HepG2 (cell line): ENCODE measurements around the gene DCLK1. TPM values are rescaled to one million over a fixed set of nuclear protein-coding genes. Genes with fewer than 3 reads are reported as not detected.

Experiments used
- ATAC-seq: fragments of 200-7000 bp; cut with Tn5 transposase; 3 replicates; pipeline ENCODE4 v1.9.1; 2020; ENCODE audit warnings: mild to moderate bottlenecking, moderate library complexity
- BruUV-seq: library from RNA; stranded (reverse); fragments of 400-500 nt; replicated peaks from 2 replicates; lab custom pipeline; 2021; lab: Mats Ljungman, UMichigan
- CTCF ChIA-PET: fragments of 300-600 bp; formaldehyde crosslinking; extraction: SDS; loops from one replicate; lab custom pipeline; 2021; ENCODE audit warnings: low total read pairs, inconsistent platforms, low intra/inter-chr PET ratio; lab: Yijun Ruan, JAX
- POLR2A ChIA-PET: fragments of 350-600 bp; sonication (Branson Sonifier 250); formaldehyde crosslinking; loops from one replicate; lab custom pipeline; 2020; ENCODE audit warnings: antibody characterized with exemption, inconsistent platforms; lab: Yijun Ruan, JAX
- DNase-seq: peaks from one replicate; pipeline ENCODE4 v3.0.0-alpha.2; 2015; ENCODE audit warnings: low spot score
- FAIRE-seq: peaks from 3 replicates; lab custom pipeline; 2011; peaks lifted over from hg19 to GRCh38; lab: Jason Lieb, UNC
- H2AFZ ChIP-seq: one replicate; pipeline ENCODE4 v1.6.1; 2011; ENCODE audit warnings: low read length, inconsistent platforms
- H3K27ac ChIP-seq: fragments of 300-600 bp; 3 replicates; pipeline ENCODE4 v1.8.0; 2011; ENCODE audit warnings: mixed run types, mild to moderate bottlenecking, mixed read lengths, low read length, inconsistent platforms; ENCODE audit not compliant: insufficient read depth; ENCODE audit errors: extremely low read length
- H3K27me3 ChIP-seq, 2 experiments: fragments of 200-600 bp in 1 of 2; 2 replicates in 1 of 2; 3 replicates in 1 of 2; pipeline versions ENCODE4 v1.6.0 to v1.8.0; 2011; ENCODE audit warnings: low read length in 2 of 2, mild to moderate bottlenecking in 2 of 2, moderate library complexity in 2 of 2, inconsistent platforms in 1 of 2; ENCODE audit not compliant: insufficient read depth in 2 of 2, control insufficient read depth in 1 of 2
- H3K36me3 ChIP-seq, 2 experiments: fragments of 200-600 bp in 1 of 2; replicated peaks in 1 of 2; 2 replicates in 1 of 2; 3 replicates in 1 of 2; pipeline versions ENCODE4 v1.5.1 to v1.8.0; 2011; ENCODE audit warnings: low read length in 2 of 2, inconsistent platforms in 1 of 2; ENCODE audit not compliant: insufficient read depth in 2 of 2, control insufficient read depth in 1 of 2
- H3K4me1 ChIP-seq: 2 replicates; pipeline ENCODE4 v1.5.1; 2012; ENCODE audit warnings: low read length, inconsistent platforms; ENCODE audit not compliant: insufficient read depth
- H3K4me2 ChIP-seq: 2 replicates; pipeline ENCODE4 v1.6.0; 2011; ENCODE audit warnings: low read depth, low read length, inconsistent platforms
- H3K4me3 ChIP-seq, 3 experiments: fragments of 200-600 bp in 1 of 3; sonication (generic), shearing (Covaris generic) in 1 of 3; replicated peaks in 1 of 3; 2 replicates each; pipeline ENCODE4 v1.5.1; 2011 to 2016; ENCODE audit warnings: low read length in 3 of 3, inconsistent platforms in 2 of 3, low read depth in 2 of 3, mild to moderate bottlenecking in 2 of 3, control low read depth in 1 of 3, mixed read lengths in 1 of 3; ENCODE audit not compliant: insufficient read depth in 1 of 3
- H3K79me2 ChIP-seq: one replicate; pipeline ENCODE4 v1.6.1; 2011; ENCODE audit warnings: low read length, inconsistent platforms; ENCODE audit not compliant: insufficient read depth
- H3K9ac ChIP-seq: 2 replicates; pipeline ENCODE4 v1.6.0; 2011; ENCODE audit warnings: mild to moderate bottlenecking, low read depth, low read length, inconsistent platforms; ENCODE audit not compliant: insufficient read depth
- H3K9me3 ChIP-seq: 2 replicates; pipeline ENCODE4 v1.5.1; 2012; ENCODE audit warnings: mild to moderate bottlenecking, low read length
- H4K20me1 ChIP-seq: 2 replicates; pipeline ENCODE4 v1.6.0; 2011; ENCODE audit warnings: inconsistent platforms, mild to moderate bottlenecking, low read length, moderate library complexity; ENCODE audit not compliant: insufficient read depth
- BRD4 ChIP-seq: sonication (generic); formaldehyde crosslinking; IDR thresholded peaks from 2 replicates; pipeline ENCODE4 v1.4.0; 2020; ENCODE audit warnings: missing genetic modification reagents
- DZIP1 ChIP-seq: sonication (generic); formaldehyde crosslinking; IDR thresholded peaks from 2 replicates; pipeline ENCODE4 v1.5.0; 2020; ENCODE audit warnings: mild to moderate bottlenecking, missing genetic modification reagents
- ISL2 ChIP-seq: sonication (generic); formaldehyde crosslinking; IDR thresholded peaks from 2 replicates; pipeline ENCODE4 v1.5.0; 2020; ENCODE audit warnings: missing genetic modification reagents
- MEIS1 ChIP-seq: sonication (generic); formaldehyde crosslinking; IDR thresholded peaks from 2 replicates; pipeline ENCODE4 v1.9.0; 2021; ENCODE audit warnings: mild to moderate bottlenecking, missing genetic modification reagents, moderate library complexity, borderline replicate concordance
- MIER3 ChIP-seq: IDR thresholded peaks from 2 replicates; pipeline ENCODE4 v1.6.1; 2016; ENCODE audit warnings: missing compliant biosample characterization, borderline replicate concordance
- TFDP1 ChIP-seq: IDR thresholded peaks from 2 replicates; pipeline ENCODE4 v1.6.1; 2016; ENCODE audit warnings: missing compliant biosample characterization, missing genetic modification reagents, borderline replicate concordance
- ZFAT ChIP-seq: sonication (generic); formaldehyde crosslinking; conservative IDR thresholded peaks from 2 replicates; pipeline ENCODE4 v1.8.1; 2023; ENCODE audit warnings: missing genetic modification reagents, inconsistent platforms
- ZFP90 ChIP-seq: sonication (generic); formaldehyde crosslinking; IDR thresholded peaks from 2 replicates; pipeline ENCODE4 v1.8.0; 2022; ENCODE audit warnings: missing genetic modification reagents, mild to moderate bottlenecking, inconsistent platforms, borderline replicate concordance
- ZNF335 ChIP-seq: sonication (generic); formaldehyde crosslinking; IDR thresholded peaks from 2 replicates; pipeline ENCODE4 v1.4.0; 2020; ENCODE audit warnings: missing genetic modification reagents
- ZNF543 ChIP-seq: sonication (generic); formaldehyde crosslinking; IDR thresholded peaks from 2 replicates; pipeline ENCODE4 v1.4.0; 2020; ENCODE audit warnings: mild to moderate bottlenecking, missing genetic modification reagents
- ZNF574 ChIP-seq: sonication (generic); formaldehyde crosslinking; IDR thresholded peaks from 2 replicates; pipeline ENCODE4 v1.4.0; 2020; ENCODE audit warnings: missing genetic modification reagents
- ZNF788 ChIP-seq: sonication (generic); formaldehyde crosslinking; IDR thresholded peaks from 2 replicates; pipeline ENCODE4 v1.5.0; 2020; ENCODE audit warnings: mild to moderate bottlenecking, missing genetic modification reagents, borderline replicate concordance
- ZNF879 ChIP-seq: sonication (generic); formaldehyde crosslinking; IDR thresholded peaks from 2 replicates; pipeline ENCODE4 v1.8.1; 2023; ENCODE audit warnings: missing genetic modification reagents
- WGBS: methylation state at CpG from one replicate; pipeline ENCODE4 v1.1.6; 2017; ENCODE audit warnings: low lambda C conversion rate; 5-methylcytosine and 5-hydroxymethylcytosine counted together
- in situ Hi-C: cut with HindIII; loops from 2 replicates; pipeline ENCODE4 v1.10.0; 2017; ENCODE audit warnings: low pct_unique_long_range_greater_than_20kb; ENCODE audit not compliant: extremely low pct_ligation_motif_present
- intact Hi-C: fragments of 100-400 bp; cut with micrococcal nuclease; formaldehyde crosslinking; loops from one replicate; pipeline ENCODE4 v1.10.0; 2022; ENCODE audit not compliant: unreplicated experiment
- polyA plus RNA-seq, 8 experiments: library from polyadenylated mRNA; depleted of rRNA in 3 of 8; stranded (reverse) in 7 of 8; unstranded in 1 of 8; fragments of >200 nt; fragmentation: Illumina TruSeq in 4 of 8; extraction: Trizol in 4 of 8; gene quantifications; 2 replicates each; pipeline versions ENCODE4 v1.2.1 to v1.2.3, GENCODE V29; 2011 to 2016; ENCODE audit warnings: low read depth in 4 of 8, missing spikeins in 1 of 8, mixed read lengths in 1 of 8; ENCODE audit not compliant: insufficient read depth in 1 of 8
- total RNA-seq, 5 experiments: library from RNA; depleted of rRNA; stranded (reverse); fragments of >200 nt; fragmentation: Illumina TruSeq; extraction: Trizol; gene quantifications; 2 replicates each; pipeline ENCODE4 v1.2.3, GENCODE V29; 2016; ENCODE audit warnings: low read depth in 1 of 5
- TF ChIP-seq, protein P1 (sequence below): sonication (generic); formaldehyde crosslinking; IDR thresholded peaks from 2 replicates; pipeline ENCODE4 v1.5.0; 2020; ENCODE audit warnings: mild to moderate bottlenecking, missing genetic modification reagents

The DCLK1 gene
- total and polyA plus RNA-seq, 2 of the 13 experiments (the other 11 are each of a cell fraction or from before 2014, with no cell fraction given) = not detected

DNA sequence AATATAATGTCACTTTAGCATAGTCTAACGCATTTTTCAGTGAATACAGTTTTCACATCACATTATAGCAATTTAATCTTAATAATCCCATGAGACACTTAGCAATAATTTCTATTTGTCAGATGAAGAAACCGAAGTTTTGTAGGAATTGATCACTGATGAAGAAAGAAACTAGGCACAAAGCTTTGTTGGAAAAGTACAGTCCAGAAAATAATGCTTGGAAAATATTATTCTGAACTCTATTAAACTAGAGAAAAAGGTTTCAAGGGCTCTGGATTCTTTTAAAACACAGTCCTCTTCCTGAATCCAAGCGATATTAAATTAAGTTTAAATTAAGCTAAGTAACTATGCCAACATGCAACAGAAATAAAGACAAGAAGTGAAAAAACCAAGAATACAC, 62.2 kb downstream of the DCLK1 start (continued):
- TF ChIP-seq ZNF879 (CRISPR knock-in tag) (no peak), ZNF335 (CRISPR knock-in tag) (no peak), DZIP1 (CRISPR knock-in tag) (no peak), MEIS1 (CRISPR knock-in tag) (no peak), ZNF543 (CRISPR knock-in tag) (no peak), ZNF788 (CRISPR knock-in tag) (no peak)

- Histone ChIP-seq H3K27me3 (no peaks in the 10 kb centered on the region), H3K4me2 (no peak overlapping the region), H4K20me1 (no peaks in the 10 kb centered on the region), H3K9me3 (no peaks in the 10 kb centered on the region), H3K4me1 (no peaks in the 10 kb centered on the region), H3K9ac (no peak overlapping the region), H3K36me3 (no peaks in the 10 kb centered on the region), H2AFZ (no peak overlapping the region), H3K27ac (no peak overlapping the region), H3K79me2 (no peaks in the 10 kb centered on the region), H3K4me3 (no peak overlapping the region)
- intact Hi-C loops (no loop called here), in situ Hi-C loops (no loop called here)
- DNase-seq (no peak), ATAC-seq (no peak), FAIRE-seq (no peak)
- POLR2A ChIA-PET = no interaction called here
- CTCF ChIA-PET = no interaction called here
- WGBS = 0% methylated on average over 1 of the region's 1 CpG
- BruUV-seq = no TSS peak
- TF ChIP-seq ZFAT (CRISPR knock-in tag) (no peak), TFDP1 (CRISPR knock-in tag) (no peak), ZNF574 (no peak), ZFP90 (CRISPR knock-in tag) (no peak), ISL2 (CRISPR knock-in tag) (no peak), BRD4 (CRISPR knock-in tag) (no peak), MIER3 (CRISPR knock-in tag) (no peak)
- TF ChIP-seq, protein P1, sequence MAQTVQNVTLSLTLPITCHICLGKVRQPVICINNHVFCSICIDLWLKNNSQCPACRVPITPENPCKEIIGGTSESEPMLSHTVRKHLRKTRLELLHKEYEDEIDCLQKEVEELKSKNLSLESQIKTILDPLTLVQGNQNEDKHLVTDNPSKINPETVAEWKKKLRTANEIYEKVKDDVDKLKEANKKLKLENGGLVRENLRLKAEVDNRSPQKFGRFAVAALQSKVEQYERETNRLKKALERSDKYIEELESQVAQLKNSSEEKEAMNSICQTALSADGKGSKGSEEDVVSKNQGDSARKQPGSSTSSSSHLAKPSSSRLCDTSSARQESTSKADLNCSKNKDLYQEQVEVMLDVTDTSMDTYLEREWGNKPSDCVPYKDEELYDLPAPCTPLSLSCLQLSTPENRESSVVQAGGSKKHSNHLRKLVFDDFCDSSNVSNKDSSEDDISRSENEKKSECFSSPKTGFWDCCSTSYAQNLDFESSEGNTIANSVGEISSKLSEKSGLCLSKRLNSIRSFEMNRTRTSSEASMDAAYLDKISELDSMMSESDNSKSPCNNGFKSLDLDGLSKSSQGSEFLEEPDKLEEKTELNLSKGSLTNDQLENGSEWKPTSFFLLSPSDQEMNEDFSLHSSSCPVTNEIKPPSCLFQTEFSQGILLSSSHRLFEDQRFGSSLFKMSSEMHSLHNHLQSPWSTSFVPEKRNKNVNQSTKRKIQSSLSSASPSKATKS = no peak
Observed at GRCh38 chr13:36068566-36068965, 62.6 kb downstream of the DCLK1 start.
